HepG2 (cell line): ENCODE data around the gene ONECUT3. TPM values are rescaled to one million over a fixed set of nuclear protein-coding genes. Genes with fewer than 3 reads are reported as not detected.

Experiments
- ATAC-seq: fragments of 200-7000 bp; cut with Tn5 transposase; 3 replicates; pipeline ENCODE4 v1.9.1; 2020; ENCODE audit warnings: mild to moderate bottlenecking, moderate library complexity
- BruUV-seq: library from RNA; stranded (reverse); fragments of 400-500 nt; replicated peaks from 2 replicates; lab custom pipeline; 2021; lab: Mats Ljungman, UMichigan
- CTCF ChIA-PET: fragments of 300-600 bp; formaldehyde crosslinking; extraction: SDS; loops from one replicate; lab custom pipeline; 2021; ENCODE audit warnings: low total read pairs, inconsistent platforms, low intra/inter-chr PET ratio; lab: Yijun Ruan, JAX
- POLR2A ChIA-PET: fragments of 350-600 bp; sonication (Branson Sonifier 250); formaldehyde crosslinking; loops from one replicate; lab custom pipeline; 2020; ENCODE audit warnings: antibody characterized with exemption, inconsistent platforms; lab: Yijun Ruan, JAX
- DNase-seq: peaks from one replicate; pipeline ENCODE4 v3.0.0-alpha.2; 2015; ENCODE audit warnings: low spot score
- FAIRE-seq: peaks from 3 replicates; lab custom pipeline; 2011; peaks lifted over from hg19 to GRCh38; lab: Jason Lieb, UNC
- H2AFZ ChIP-seq: one replicate; pipeline ENCODE4 v1.6.1; 2011; ENCODE audit warnings: low read length, inconsistent platforms
- H3K27ac ChIP-seq: fragments of 300-600 bp; 3 replicates; pipeline ENCODE4 v1.8.0; 2011; ENCODE audit warnings: mixed run types, mild to moderate bottlenecking, mixed read lengths, low read length, inconsistent platforms; ENCODE audit not compliant: insufficient read depth; ENCODE audit errors: extremely low read length
- H3K27me3 ChIP-seq, 2 experiments: fragments of 200-600 bp in 1 of 2; 2 replicates in 1 of 2; 3 replicates in 1 of 2; pipeline versions ENCODE4 v1.6.0 to v1.8.0; 2011; ENCODE audit warnings: low read length in 2 of 2, mild to moderate bottlenecking in 2 of 2, moderate library complexity in 2 of 2, inconsistent platforms in 1 of 2; ENCODE audit not compliant: insufficient read depth in 2 of 2, control insufficient read depth in 1 of 2
- H3K36me3 ChIP-seq, 2 experiments: fragments of 200-600 bp in 1 of 2; replicated peaks in 1 of 2; 2 replicates in 1 of 2; 3 replicates in 1 of 2; pipeline versions ENCODE4 v1.5.1 to v1.8.0; 2011; ENCODE audit warnings: low read length in 2 of 2, inconsistent platforms in 1 of 2; ENCODE audit not compliant: insufficient read depth in 2 of 2, control insufficient read depth in 1 of 2
- H3K4me1 ChIP-seq: 2 replicates; pipeline ENCODE4 v1.5.1; 2012; ENCODE audit warnings: low read length, inconsistent platforms; ENCODE audit not compliant: insufficient read depth
- H3K4me2 ChIP-seq: 2 replicates; pipeline ENCODE4 v1.6.0; 2011; ENCODE audit warnings: low read depth, low read length, inconsistent platforms
- H3K4me3 ChIP-seq, 3 experiments: fragments of 200-600 bp in 1 of 3; sonication (generic), shearing (Covaris generic) in 1 of 3; replicated peaks in 1 of 3; 2 replicates each; pipeline ENCODE4 v1.5.1; 2011 to 2016; ENCODE audit warnings: low read length in 3 of 3, inconsistent platforms in 2 of 3, low read depth in 2 of 3, mild to moderate bottlenecking in 2 of 3, control low read depth in 1 of 3, mixed read lengths in 1 of 3; ENCODE audit not compliant: insufficient read depth in 1 of 3
- H3K79me2 ChIP-seq: one replicate; pipeline ENCODE4 v1.6.1; 2011; ENCODE audit warnings: low read length, inconsistent platforms; ENCODE audit not compliant: insufficient read depth
- H3K9ac ChIP-seq: 2 replicates; pipeline ENCODE4 v1.6.0; 2011; ENCODE audit warnings: mild to moderate bottlenecking, low read depth, low read length, inconsistent platforms; ENCODE audit not compliant: insufficient read depth
- H3K9me3 ChIP-seq: 2 replicates; pipeline ENCODE4 v1.5.1; 2012; ENCODE audit warnings: mild to moderate bottlenecking, low read length
- H4K20me1 ChIP-seq: 2 replicates; pipeline ENCODE4 v1.6.0; 2011; ENCODE audit warnings: inconsistent platforms, mild to moderate bottlenecking, low read length, moderate library complexity; ENCODE audit not compliant: insufficient read depth
- ATF2 ChIP-seq: sonication (generic); formaldehyde crosslinking; IDR thresholded peaks from 2 replicates; pipeline ENCODE4 v1.4.0; 2020; ENCODE audit warnings: missing genetic modification reagents
- MZF1 ChIP-seq: sonication (generic); formaldehyde crosslinking; IDR thresholded peaks from 2 replicates; pipeline ENCODE4 v1.8.1; 2023; ENCODE audit warnings: mild to moderate bottlenecking, missing genetic modification reagents, borderline replicate concordance
- NFYB ChIP-seq: sonication (generic); formaldehyde crosslinking; IDR thresholded peaks from 2 replicates; pipeline ENCODE4 v1.4.0; 2020; ENCODE audit warnings: missing genetic modification reagents
- PCBP1 ChIP-seq: fragments of 200-400 bp; formaldehyde crosslinking; IDR thresholded peaks from 2 replicates; pipeline ENCODE4 v1.6.1; 2017; ENCODE audit warnings: mild to moderate bottlenecking, low read depth, low read length, borderline replicate concordance
- RXRA ChIP-seq: sonication (generic); formaldehyde crosslinking; IDR thresholded peaks from 2 replicates; pipeline ENCODE4 v1.5.1; 2020; ENCODE audit warnings: missing genetic modification reagents
- SP4 ChIP-seq: sonication (generic); formaldehyde crosslinking; IDR thresholded peaks from 2 replicates; pipeline ENCODE4 v1.8.1; 2023; ENCODE audit warnings: mild to moderate bottlenecking, missing genetic modification reagents
- ZNF629 ChIP-seq: sonication (generic); formaldehyde crosslinking; conservative IDR thresholded peaks from 2 replicates; pipeline ENCODE4 v1.5.0; 2020; ENCODE audit warnings: missing genetic modification reagents
- WGBS: methylation state at CpG from one replicate; pipeline ENCODE4 v1.1.6; 2017; ENCODE audit warnings: low lambda C conversion rate; 5-methylcytosine and 5-hydroxymethylcytosine counted together
- in situ Hi-C: cut with HindIII; loops from 2 replicates; pipeline ENCODE4 v1.10.0; 2017; ENCODE audit warnings: low pct_unique_long_range_greater_than_20kb; ENCODE audit not compliant: extremely low pct_ligation_motif_present
- intact Hi-C: fragments of 100-400 bp; cut with micrococcal nuclease; formaldehyde crosslinking; loops from one replicate; pipeline ENCODE4 v1.10.0; 2022; ENCODE audit not compliant: unreplicated experiment
- polyA plus RNA-seq, 8 experiments: library from polyadenylated mRNA; depleted of rRNA in 3 of 8; stranded (reverse) in 7 of 8; unstranded in 1 of 8; fragments of >200 nt; fragmentation: Illumina TruSeq in 4 of 8; extraction: Trizol in 4 of 8; gene quantifications; 2 replicates each; pipeline versions ENCODE4 v1.2.1 to v1.2.3, GENCODE V29; 2011 to 2016; ENCODE audit warnings: low read depth in 4 of 8, missing spikeins in 1 of 8, mixed read lengths in 1 of 8; ENCODE audit not compliant: insufficient read depth in 1 of 8
- total RNA-seq, 5 experiments: library from RNA; depleted of rRNA; stranded (reverse); fragments of >200 nt; fragmentation: Illumina TruSeq; extraction: Trizol; gene quantifications; 2 replicates each; pipeline ENCODE4 v1.2.3, GENCODE V29; 2016; ENCODE audit warnings: low read depth in 1 of 5

Gene ONECUT3
- total and polyA plus RNA-seq, 2 of the 13 experiments (the other 11 are each of a cell fraction or from before 2014, with no cell fraction given), result under 0.01 TPM; not detected in 1

GRCh38 chr19:1746401-1747284, 6.7 kb upstream of the ONECUT3 start:
- FAIRE-seq, result no peak
- WGBS, result 7% methylated on average over 5 of the region's 31 CpGs
- DNase-seq, result no peak
- BruUV-seq, result no TSS peak
- ATAC-seq, result peak; percentile 50
- ChIA-PET POLR2A (interaction anchor here (1.1 kb wide), 1 partner anchor 156 kb away, joined by 3 read pairs; no protein-coding TSS in a partner anchor), CTCF (no interaction called here)
- TF ChIP-seq NFYB (CRISPR knock-in tag) (no peak), PCBP1 (0 out of 2 replicates have a peak, but pooled peaks have one; percentile 23), ZNF629 (peak; percentile 73), RXRA (0 out of 2 replicates have a peak, but pooled peaks have one; percentile 15), MZF1 (CRISPR knock-in tag) (no peak), ATF2 (CRISPR knock-in tag) (no peak), SP4 (CRISPR knock-in tag) (no peak)
- H2AFZ ChIP-seq, result no peak overlapping the region
- peaks cover 12 to 66% of the 10 kb centered on the region in 2 experiments for H3K27me3 ChIP-seq
- H3K9ac ChIP-seq, result no peak overlapping the region
- H3K4me3 ChIP-seq, result no peak overlapping the region
- no peaks in the 10 kb centered on the region for H3K9me3 ChIP-seq
- no peak overlapping the region for H3K4me2 ChIP-seq
- no peaks in the 10 kb centered on the region for H3K36me3 ChIP-seq
- in situ Hi-C loops (no loop called here), intact Hi-C loops (no loop called here)
- no peak overlapping the region for H3K27ac ChIP-seq
- H3K79me2 ChIP-seq, result no peaks in the 10 kb centered on the region
- H3K4me1 ChIP-seq, result 0 out of 2 replicates have a peak, but pooled peaks cover 12% of the 10 kb centered on the region
- no peaks in the 10 kb centered on the region; the same call in 1 of the 2 replicates for H4K20me1 ChIP-seq
